GOT3 (cell line): Measurements from ENCODE around the gene CLASP2.
"Not testable (repeated sequence)": the region's sequence is repeated elsewhere in the genome, so short reads cannot be mapped to it uniquely, and the experiment has no call there.

ENCODE experiments used
- DNase-seq: peaks from one replicate; lab custom pipeline; 2025; ENCODE audit warnings: mixed read lengths; lab: John Stamatoyannopoulos, UW

Gene CLASP2

GRCh38 chr3:33541918-33542317, 176.1 kb downstream of the CLASP2 start:
- DNase-seq, result no peak

GRCh38 chr3:33538678-33539339, 179.2 kb downstream of the CLASP2 start:
- DNase-seq, result no peak

- DNase-seq, result no peak
These were observed 180.9 kb downstream of the CLASP2 start for GRCh38 chr3:33537133-33537532.

- DNase-seq, result no peak
These were observed 191.3 kb downstream of the CLASP2 start for GRCh38 chr3:33526787-33527186.

GRCh38 chr3:33525232-33525631, 192.8 kb downstream of the CLASP2 start:
- DNase-seq, result no peak

- DNase-seq, result no peak
These were observed 194.9 kb downstream of the CLASP2 start for GRCh38 chr3:33523093-33523667.

- DNase-seq, result no peak
These were observed 196.3 kb downstream of the CLASP2 start for GRCh38 chr3:33521736-33522135.

GRCh38 chr3:33513262-33513863, 204.7 kb downstream of the CLASP2 start:
- DNase-seq, result no peak

GRCh38 chr3:33505027-33505426, 213.0 kb downstream of the CLASP2 start:
- no peak for DNase-seq

GRCh38 chr3:33496449-33496848, 221.6 kb downstream of the CLASP2 start:
- DNase-seq, result no peak

- no peak for DNase-seq
These were observed 226.3 kb downstream of the CLASP2 start for GRCh38 chr3:33491721-33492120.

- no peak for DNase-seq
These were observed 227.3 kb downstream of the CLASP2 start for GRCh38 chr3:33490641-33491241.

GRCh38 chr3:33488683-33489082, 229.4 kb downstream of the CLASP2 start:
- DNase-seq, result no peak

- DNase-seq, result no peak
These were observed 229.8 kb downstream of the CLASP2 start for GRCh38 chr3:33488246-33488645.

GRCh38 chr3:33482111-33482521, 235.9 kb downstream of the CLASP2 start:
- no peak for DNase-seq

- DNase-seq, result no peak
These were observed 243.2 kb downstream of the CLASP2 start for GRCh38 chr3:33474896-33475295.

GRCh38 chr3:33473813-33474212, 244.2 kb downstream of the CLASP2 start:
- no peak for DNase-seq

- DNase-seq, result no peak
These were observed 250.3 kb downstream of the CLASP2 start for GRCh38 chr3:33467786-33468185.

GRCh38 chr3:33461097-33461496, 257.0 kb downstream of the CLASP2 start:
- DNase-seq, result no peak

GRCh38 chr3:33459577-33459976, 258.5 kb downstream of the CLASP2 start:
- DNase-seq, result not testable (repeated sequence)

GRCh38 chr3:33458446-33458845, 259.6 kb downstream of the CLASP2 start:
- DNase-seq, result no peak

- no peak for DNase-seq
These were observed 261.3 kb downstream of the CLASP2 start for GRCh38 chr3:33456756-33457155.

- no peak for DNase-seq
These were observed 264.7 kb downstream of the CLASP2 start for GRCh38 chr3:33453331-33453761.
